AG09309 (cell line): ENCODE measurements around the gene DPH3.
"Not testable (repeated sequence)": the region's sequence is repeated elsewhere in the genome, so short reads cannot be mapped to it uniquely, and the experiment has no call there.

Experiments used
- DNase-seq: peaks from one replicate; pipeline ENCODE4 v3.0.0-alpha.2; 2010; ENCODE audit warnings: low read depth
- H3K4me3 ChIP-seq: 2 replicates; pipeline ENCODE4 v1.5.1; 2011; ENCODE audit warnings: mild to moderate bottlenecking, low read depth, low read length, moderate library complexity; ENCODE audit not compliant: control insufficient read depth
- TF ChIP-seq, protein P1 (sequence below): IDR thresholded peaks from 2 replicates; pipeline ENCODE4 v1.5.1; 2011; ENCODE audit warnings: mild to moderate bottlenecking, low read depth, low read length, inconsistent platforms; ENCODE audit not compliant: insufficient read depth, control insufficient read depth; ENCODE audit errors: missing control alignments

Gene DPH3

DNA sequence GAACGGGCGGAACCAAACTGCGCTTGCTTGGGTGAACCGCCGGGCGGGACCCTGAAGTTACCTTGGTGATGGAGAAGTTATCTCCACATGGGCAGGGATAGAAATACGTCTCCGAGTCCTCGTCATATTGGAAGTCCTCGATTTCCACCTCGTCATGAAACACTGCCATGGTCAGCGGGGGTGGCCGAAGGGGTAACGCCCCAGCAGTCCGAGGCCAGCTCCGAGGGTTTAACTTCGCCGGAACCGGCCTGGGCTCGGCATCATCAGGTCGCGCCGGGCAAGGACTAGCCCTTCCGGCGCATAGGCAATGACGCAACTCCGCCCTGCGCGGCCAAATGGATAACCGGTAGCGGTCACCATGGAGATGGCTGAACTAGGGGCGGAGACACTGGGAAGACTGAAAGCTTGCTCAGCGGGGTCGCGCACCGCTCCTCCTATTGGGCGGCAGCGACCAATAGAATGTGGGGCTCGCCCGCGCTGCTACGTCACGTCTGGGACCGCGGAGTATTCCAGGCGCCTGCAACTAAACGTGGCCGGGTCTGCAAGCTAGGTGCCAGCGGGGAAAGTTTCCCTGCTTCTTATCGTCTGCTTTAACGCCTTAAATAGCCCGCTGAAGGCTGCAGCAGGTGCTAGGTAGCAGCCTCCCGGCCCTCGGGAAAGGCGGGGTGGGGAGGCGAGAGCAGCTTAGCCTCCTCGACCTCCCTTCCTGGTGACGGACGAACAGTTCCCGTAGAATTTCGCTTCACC, at the start of gene DPH3, which contains the start of gene OXNAD1:
DPH3 (minus strand) TSS at position 236 of the 747 bp plus-strand sequence; CDS start at position 169, 67 bp downstream.
OXNAD1 (plus strand) TSS at position 505 of the 747 bp plus-strand sequence. CDS start 5,741 bp downstream, outside the sequence.
- TF ChIP-seq, protein P1, sequence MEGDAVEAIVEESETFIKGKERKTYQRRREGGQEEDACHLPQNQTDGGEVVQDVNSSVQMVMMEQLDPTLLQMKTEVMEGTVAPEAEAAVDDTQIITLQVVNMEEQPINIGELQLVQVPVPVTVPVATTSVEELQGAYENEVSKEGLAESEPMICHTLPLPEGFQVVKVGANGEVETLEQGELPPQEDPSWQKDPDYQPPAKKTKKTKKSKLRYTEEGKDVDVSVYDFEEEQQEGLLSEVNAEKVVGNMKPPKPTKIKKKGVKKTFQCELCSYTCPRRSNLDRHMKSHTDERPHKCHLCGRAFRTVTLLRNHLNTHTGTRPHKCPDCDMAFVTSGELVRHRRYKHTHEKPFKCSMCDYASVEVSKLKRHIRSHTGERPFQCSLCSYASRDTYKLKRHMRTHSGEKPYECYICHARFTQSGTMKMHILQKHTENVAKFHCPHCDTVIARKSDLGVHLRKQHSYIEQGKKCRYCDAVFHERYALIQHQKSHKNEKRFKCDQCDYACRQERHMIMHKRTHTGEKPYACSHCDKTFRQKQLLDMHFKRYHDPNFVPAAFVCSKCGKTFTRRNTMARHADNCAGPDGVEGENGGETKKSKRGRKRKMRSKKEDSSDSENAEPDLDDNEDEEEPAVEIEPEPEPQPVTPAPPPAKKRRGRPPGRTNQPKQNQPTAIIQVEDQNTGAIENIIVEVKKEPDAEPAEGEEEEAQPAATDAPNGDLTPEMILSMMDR: no peak
- peak; percentile 99 for DNase-seq
- H3K4me3 ChIP-seq: peak within 1 kb of the TSS; percentile 92

DNA sequence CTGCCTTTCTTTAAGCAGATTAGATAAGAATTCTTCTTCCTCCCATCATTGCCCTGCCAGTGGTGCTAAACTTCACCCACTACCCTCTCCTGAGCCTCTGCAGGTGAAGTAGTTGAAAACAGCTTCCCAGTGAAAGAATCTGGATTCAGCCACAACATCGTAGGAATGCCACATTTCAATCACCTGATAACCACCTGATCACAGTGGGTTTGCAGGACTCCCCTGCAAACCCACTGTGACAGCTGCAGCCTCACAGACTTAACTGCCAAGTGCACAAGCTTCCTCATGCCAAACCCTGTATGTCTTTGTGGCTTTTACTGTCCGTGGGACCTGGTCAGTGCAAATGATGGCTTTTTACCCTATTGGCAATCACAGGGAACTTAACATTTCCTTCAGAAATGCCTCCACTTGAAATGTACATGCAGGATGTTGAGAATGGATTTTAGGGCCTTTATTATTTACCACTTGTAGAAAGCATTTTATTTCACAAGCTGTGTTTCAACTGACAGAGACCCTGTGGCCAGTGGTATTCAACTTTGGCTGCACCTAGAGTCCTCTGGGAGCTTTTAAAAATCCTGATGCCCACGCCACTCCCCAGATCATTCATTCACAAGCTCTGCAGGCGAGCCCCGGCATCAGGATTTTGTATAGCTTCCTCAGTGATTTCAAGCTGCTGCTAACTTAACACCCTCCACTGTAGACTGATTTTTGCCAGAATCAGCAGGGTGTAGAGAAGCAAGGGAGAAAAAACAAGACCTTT, 49.3 kb upstream of the DPH3 start:
- no peak overlapping the region for H3K4me3 ChIP-seq
- no peak for DNase-seq
- TF ChIP-seq, protein P1: no peak

DNA sequence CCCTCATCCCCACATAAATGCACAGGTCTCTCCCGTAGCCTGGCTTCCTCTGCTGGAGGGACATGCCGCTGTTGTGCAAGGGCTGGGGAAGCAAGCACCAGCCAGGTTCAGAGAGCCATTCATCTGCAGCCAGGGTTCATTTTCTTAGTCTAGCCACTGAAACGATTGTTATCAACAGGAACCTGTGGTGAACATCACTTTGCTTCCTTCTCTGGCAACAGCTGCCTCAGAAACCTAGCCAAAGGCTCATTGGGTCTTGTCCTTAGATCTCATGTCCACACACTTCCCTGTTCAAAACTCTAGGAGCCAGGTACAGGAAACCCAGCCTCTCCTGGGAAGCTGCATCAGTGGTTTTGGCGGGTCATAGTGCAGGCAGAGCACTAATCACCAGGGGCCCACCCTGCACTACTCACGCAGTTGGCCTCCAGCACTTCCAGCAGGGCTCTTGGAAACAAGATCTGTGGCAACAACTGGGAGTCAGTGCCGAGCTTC, 47.3 kb upstream of the DPH3 start:
- DNase-seq: no peak
- H3K4me3 ChIP-seq: no peak overlapping the region
- TF ChIP-seq, protein P1: no peak

DNA sequence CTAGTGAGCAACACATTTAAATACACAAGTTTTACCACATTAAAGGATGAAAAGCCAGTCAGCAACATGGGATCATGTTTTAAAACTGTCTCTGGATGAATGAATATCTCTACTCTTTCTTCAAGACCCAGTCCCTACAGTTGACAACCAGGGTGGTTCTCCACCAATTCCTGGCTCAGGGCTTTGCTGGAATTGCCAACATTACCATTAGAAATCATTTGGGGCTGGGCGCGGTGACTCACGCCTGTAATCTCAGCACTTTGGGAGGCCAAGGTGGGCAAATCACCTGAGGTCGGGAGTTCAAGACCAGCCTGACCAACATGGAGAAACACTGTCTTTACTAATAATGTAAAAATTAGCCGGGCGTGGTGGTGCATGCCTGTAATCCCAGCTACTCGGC, 45.7 kb upstream of the DPH3 start:
- not testable (repeated sequence) for H3K4me3 ChIP-seq, DNase-seq

DNA sequence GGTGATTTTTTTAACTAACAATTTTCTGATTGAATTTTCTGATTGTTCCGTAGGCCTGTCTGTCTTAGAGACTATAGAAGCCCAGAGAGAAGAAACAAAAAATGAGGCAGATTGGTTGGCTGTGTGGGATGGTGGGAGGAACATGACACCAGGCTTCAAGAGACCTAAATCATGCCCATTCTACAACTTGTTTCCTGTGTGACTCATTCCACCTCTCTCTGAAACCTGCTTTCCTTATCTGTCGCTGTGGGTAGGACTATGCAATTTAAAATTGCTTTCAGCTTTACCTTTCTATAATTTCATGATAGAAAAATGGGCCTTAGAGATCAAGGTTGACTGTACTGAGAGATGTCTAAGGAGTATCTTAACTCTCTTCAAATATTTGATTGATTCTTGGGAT, 44.8 kb upstream of the DPH3 start:
- no peak overlapping the region for H3K4me3 ChIP-seq
- DNase-seq: no peak
- TF ChIP-seq, protein P1: no peak

DNA sequence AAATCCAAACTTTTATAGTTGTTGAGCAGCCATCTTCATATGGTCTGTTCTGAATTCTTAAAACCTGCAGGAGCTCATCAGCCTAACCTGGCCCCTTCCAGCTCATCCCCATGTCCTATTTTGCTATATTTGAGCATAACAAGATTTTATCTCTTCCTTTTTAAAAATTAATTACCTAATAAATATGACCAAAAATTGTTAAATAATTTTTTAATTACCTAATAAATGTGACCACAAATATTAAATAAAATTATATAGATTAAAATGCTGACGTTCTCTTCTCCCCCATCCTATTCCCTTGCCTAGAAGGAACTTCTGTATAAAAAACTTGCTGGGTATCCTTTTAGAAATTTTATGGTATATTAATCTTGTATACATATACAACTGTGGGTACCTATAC, 44.0 kb upstream of the DPH3 start:
- TF ChIP-seq, protein P1: no peak
- no peak for DNase-seq
- H3K4me3 ChIP-seq: no peak overlapping the region
